Colonic mucosa (tissue), 4 donors: Measurements from ENCODE around the gene GFAP. TPM values are rescaled to one million over a fixed set of nuclear protein-coding genes. Genes with fewer than 3 reads are reported as not detected.
"Not testable (repeated sequence)": the region's sequence is repeated elsewhere in the genome, so short reads cannot be mapped to it uniquely, and the experiment has no call there.

ENCODE experiments used
- DNase-seq: peaks from one replicate; pipeline ENCODE4 v3.0.0-alpha.2; 2020
- H3K27ac ChIP-seq: fragments of 200-600 bp; one replicate; pipeline ENCODE4 v1.8.0; 2021
- H3K27me3 ChIP-seq: fragments of 200-600 bp; one replicate; pipeline ENCODE4 v1.8.0; 2021
- H3K36me3 ChIP-seq: fragments of 200-600 bp; one replicate; pipeline ENCODE4 v1.8.0; 2021
- H3K4me1 ChIP-seq: fragments of 200-600 bp; one replicate; pipeline ENCODE4 v1.8.0; 2021; ENCODE audit warnings: mild to moderate bottlenecking
- H3K4me3 ChIP-seq: fragments of 200-600 bp; one replicate; pipeline ENCODE4 v1.8.0; 2021
- H3K9ac ChIP-seq, 2 donors: one replicate each; pipeline ENCODE4 v1.7.0; 2013; ENCODE audit warnings: control low read depth in 2 of 2, low read depth in 2 of 2, low read length in 2 of 2
- H3K9me3 ChIP-seq: fragments of 200-600 bp; one replicate; pipeline ENCODE4 v1.8.0; 2021
- CTCF ChIP-seq: fragments of 200-600 bp; IDR thresholded peaks from one replicate; pipeline ENCODE4 v1.8.0; 2022; ENCODE audit warnings: antibody characterized with exemption, mild to moderate bottlenecking
- intact Hi-C: fragments of 100-400 bp; cut with DNase I; formaldehyde crosslinking; loops from one replicate; pipeline ENCODE4 v1.14.1; 2022
- total RNA-seq, 2 donors: library from RNA; stranded (reverse); fragmentation: NEBNext Ultra II Directional in 1 of 2; extraction: Animal tissue kit (Norgen Biotek cat#: 25700) in 1 of 2; gene quantifications; one replicate each; pipeline ENCODE4 v1.2.1, GENCODE V29; 2021
- donor health status: healthy.
- donor health status: DM: no; HTN: no; CAD: no.
- donor health status: DM: no; HTN: no; CAD: no.

The GFAP gene
- total RNA-seq, 2 donors from 2014 or later = 0.20 TPM; not detected in 1

DNA sequence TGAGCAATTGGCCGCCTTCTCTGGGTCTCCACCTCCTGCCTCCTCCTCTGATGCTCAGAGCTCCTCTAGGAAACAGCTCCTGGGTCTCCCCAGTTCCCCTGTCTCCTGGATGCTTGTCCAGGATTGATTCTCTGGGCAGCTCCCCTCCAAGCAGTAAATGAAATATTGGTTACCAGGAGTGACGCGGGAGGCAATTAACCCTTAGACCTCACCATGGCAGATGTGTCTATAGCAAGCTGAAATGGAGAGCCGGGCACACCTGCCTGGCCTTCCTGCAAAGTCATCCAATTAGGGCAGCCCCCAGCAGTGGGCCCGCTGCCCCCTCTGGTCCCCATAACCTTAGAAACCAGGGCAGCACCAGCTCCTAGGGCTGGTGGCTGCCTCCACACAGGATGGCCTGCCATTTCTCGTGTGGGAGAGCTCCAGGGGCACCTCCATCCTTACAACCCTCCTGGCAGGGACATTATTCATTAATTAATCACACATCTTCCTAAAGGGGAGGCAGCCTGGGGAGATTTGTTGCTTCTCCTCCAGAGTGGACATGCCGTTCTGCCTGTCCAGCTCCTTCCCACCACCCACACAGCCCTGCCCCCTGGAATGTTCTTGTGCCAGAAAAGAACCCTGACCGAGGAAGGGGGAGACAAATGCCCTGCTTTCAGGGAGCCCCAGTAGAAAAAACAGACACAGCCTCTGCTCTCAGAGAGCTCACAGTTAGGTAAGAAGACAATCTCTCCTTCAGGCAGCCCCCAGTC lies 40.5 kb upstream of the GFAP start:
- Histone ChIP-seq H3K4me1 (peaks cover 5% of the 10 kb centered on the region), H3K36me3 (no peaks in the 10 kb centered on the region), H3K9me3 (no peaks in the 10 kb centered on the region), H3K27ac (no peak overlapping the region), H3K9ac (no peak overlapping the region), H3K4me3 (no peak overlapping the region), H3K27me3 (peaks cover 12% of the 10 kb centered on the region)
- intact Hi-C loops = no loop called here
- TF ChIP-seq CTCF = no peak
- no peak for DNase-seq

DNA sequence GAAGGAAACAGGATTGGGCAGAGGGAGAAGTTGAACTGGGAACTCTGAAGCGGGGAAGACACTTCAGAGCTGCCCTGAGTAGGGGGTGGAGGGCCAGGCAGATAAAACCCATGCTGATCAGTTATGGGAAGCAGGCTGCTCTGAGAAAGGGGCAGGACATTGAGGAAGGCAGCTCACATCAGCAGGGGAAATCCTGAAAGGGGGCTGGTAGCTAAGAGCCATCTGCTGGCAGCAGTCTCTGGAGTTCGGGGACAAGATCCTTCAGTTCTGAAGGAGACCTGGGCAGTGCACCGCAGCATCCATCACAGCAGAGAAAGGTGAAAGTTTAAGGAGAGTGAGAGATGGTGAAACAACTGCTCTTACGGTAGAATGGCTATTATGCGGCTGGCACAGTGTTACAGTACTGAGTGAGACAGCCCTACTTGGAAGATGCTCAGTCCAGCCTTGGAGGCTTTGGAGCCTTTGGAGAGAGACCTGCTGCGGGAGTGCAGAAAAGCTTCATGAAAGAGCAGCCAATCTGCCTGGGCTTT lies 37.7 kb upstream of the GFAP start:
- Histone ChIP-seq H3K9me3 (no peaks in the 10 kb centered on the region), H3K27me3 (no peaks in the 10 kb centered on the region), H3K36me3 (no peaks in the 10 kb centered on the region), H3K27ac (no peak overlapping the region), H3K4me1 (no peaks in the 10 kb centered on the region), H3K9ac (no peak overlapping the region), H3K4me3 (no peak overlapping the region)
- intact Hi-C loops = no loop called here
- DNase-seq = no peak
- no peak for TF ChIP-seq CTCF

DNA sequence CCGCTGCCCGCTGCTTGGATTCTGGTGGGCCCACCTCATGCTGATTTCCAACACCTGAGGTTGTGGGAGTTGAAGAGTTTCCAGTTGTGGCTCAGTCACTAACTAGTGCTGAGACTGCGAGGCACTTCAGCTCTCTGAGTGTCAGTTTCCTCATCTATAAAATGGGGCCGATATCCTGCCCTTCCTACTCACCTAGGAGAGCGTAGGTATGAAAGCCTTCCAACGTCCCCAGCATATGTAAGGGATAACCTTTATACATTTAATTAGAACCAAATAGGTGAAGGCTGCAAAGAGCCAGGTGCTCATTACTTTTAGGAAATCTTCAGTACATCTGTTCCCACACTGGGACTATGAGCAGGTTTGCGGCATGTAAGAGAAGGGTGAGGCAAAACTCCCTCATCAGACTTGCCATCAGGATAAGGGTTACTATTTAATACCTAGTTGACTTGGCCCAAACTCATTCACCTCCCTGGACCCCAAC lies 33.1 kb upstream of the GFAP start:
- no peaks in the 10 kb centered on the region for H3K4me1 ChIP-seq
- DNase-seq = no peak
- intact Hi-C loops = no loop called here
- no peaks in the 10 kb centered on the region for H3K36me3 ChIP-seq
- H3K27ac ChIP-seq = no peak overlapping the region
- TF ChIP-seq CTCF = no peak
- peak overlapping the region; percentile 78 for H3K4me3 ChIP-seq
- H3K9ac ChIP-seq = peak overlapping the region; percentile 67 to 76
- no peaks in the 10 kb centered on the region for H3K27me3 ChIP-seq
- no peaks in the 10 kb centered on the region for H3K9me3 ChIP-seq

GRCh38 chr17:44947461-44948314 lies 32.4 kb upstream of the GFAP start, which contains the start of gene KIF18B:
KIF18B (minus strand) TSS chr17:44947773; CDS start chr17:44936344, 11,429 bp downstream.
- Histone ChIP-seq H3K27me3 (no peaks in the 10 kb centered on the region), H3K9me3 (no peaks in the 10 kb centered on the region), H3K4me3 (peak within 1 kb of the TSS; percentile 78), H3K9ac (peak within 1 kb of the TSS; percentile 67 to 76), H3K36me3 (no peaks in the 10 kb centered on the region), H3K27ac (no peak within 1 kb of the TSS), H3K4me1 (no peaks in the 10 kb centered on the region)
- peak; percentile 95 for DNase-seq
- intact Hi-C loops = no loop called here
- no peak for TF ChIP-seq CTCF

GRCh38 chr17:44945652-44946051 lies 30.4 kb upstream of the GFAP start:
- H3K4me1 ChIP-seq, H3K27me3 ChIP-seq, H3K4me3 ChIP-seq, H3K9me3 ChIP-seq, intact Hi-C loops, H3K9ac ChIP-seq, H3K36me3 ChIP-seq, H3K27ac ChIP-seq, DNase-seq: not testable (repeated sequence)
